GM12892 (cell line): ENCODE data around the gene DNM3.

Source experiments
- DNase-seq: peaks from one replicate; pipeline ENCODE4 v3.0.0; 2011; ENCODE audit not compliant: insufficient read length
- FAIRE-seq: peaks from 2 replicates; lab custom pipeline; 2011; peaks lifted over from hg19 to GRCh38; lab: Jason Lieb, UNC
- POLR2A ChIP-seq: IDR thresholded peaks from 2 replicates; pipeline ENCODE4 v1.6.1; 2011; ENCODE audit warnings: low read depth, low read length, control low read depth
- POLR2AphosphoS5 ChIP-seq: IDR thresholded peaks from 2 replicates; pipeline ENCODE4 v1.6.1; 2011; ENCODE audit warnings: low read depth, low read length, control low read depth
- TAF1 ChIP-seq: IDR thresholded peaks from 2 replicates; pipeline ENCODE4 v1.6.1; 2011; ENCODE audit warnings: low read depth, mild to moderate bottlenecking, control low read depth, low read length, borderline replicate concordance

Gene DNM3

GRCh38 chr1:172308577-172308976 lies 467.3 kb downstream of the DNM3 start:
- no peak for DNase-seq
- TF ChIP-seq TAF1, result no peak
- TF ChIP-seq POLR2A, result no peak
- no peak for TF ChIP-seq POLR2AphosphoS5
- FAIRE-seq, result no peak

GRCh38 chr1:172320733-172321132 lies 479.4 kb downstream of the DNM3 start:
- TF ChIP-seq POLR2A (no peak), POLR2AphosphoS5 (no peak), TAF1 (no peak)
- FAIRE-seq (no peak), DNase-seq (no peak)

GRCh38 chr1:172321451-172321850 lies 480.2 kb downstream of the DNM3 start:
- FAIRE-seq, result no peak
- TF ChIP-seq POLR2A (no peak), POLR2AphosphoS5 (no peak), TAF1 (no peak)

GRCh38 chr1:172322219-172323061 lies 481.1 kb downstream of the DNM3 start:
- FAIRE-seq (no peak), DNase-seq (no peak)
- no peak for TF ChIP-seq POLR2A
- no peak for TF ChIP-seq POLR2AphosphoS5
- no peak for TF ChIP-seq TAF1

More at GRCh38 chr1:172321451-172321850, 480.2 kb downstream of the DNM3 start:
- no peak for DNase-seq

GRCh38 chr1:172323686-172324085 lies 482.4 kb downstream of the DNM3 start:
- DNase-seq (no peak), FAIRE-seq (no peak)
- no peak for TF ChIP-seq POLR2AphosphoS5
- no peak for TF ChIP-seq TAF1
- TF ChIP-seq POLR2A, result no peak

GRCh38 chr1:172324086-172324485 lies 482.8 kb downstream of the DNM3 start:
- no peak for TF ChIP-seq POLR2A
- no peak for TF ChIP-seq POLR2AphosphoS5
- TF ChIP-seq TAF1, result no peak
- FAIRE-seq (no peak), DNase-seq (no peak)

GRCh38 chr1:172324761-172325160 lies 483.5 kb downstream of the DNM3 start:
- no peak for TF ChIP-seq POLR2AphosphoS5
- TF ChIP-seq POLR2A, result no peak
- TF ChIP-seq TAF1, result no peak
- no peak for FAIRE-seq
- DNase-seq, result no peak

GRCh38 chr1:172325531-172325930 lies 484.2 kb downstream of the DNM3 start:
- no peak for DNase-seq
- TF ChIP-seq TAF1 (no peak), POLR2AphosphoS5 (no peak), POLR2A (no peak)
- FAIRE-seq, result no peak

GRCh38 chr1:172326136-172326535 lies 484.8 kb downstream of the DNM3 start:
- DNase-seq, result no peak
- FAIRE-seq, result peak; percentile 63
- no peak for TF ChIP-seq POLR2A

GRCh38 chr1:172328266-172328665 lies 487.0 kb downstream of the DNM3 start:
- no peak for DNase-seq
- FAIRE-seq, result no peak
- TF ChIP-seq POLR2A (no peak), TAF1 (no peak), POLR2AphosphoS5 (no peak)

- TF ChIP-seq POLR2A (no peak), POLR2AphosphoS5 (no peak), TAF1 (no peak)
- DNase-seq, result no peak
- no peak for FAIRE-seq
Observed at GRCh38 chr1:172332230-172332629, 490.9 kb downstream of the DNM3 start.

- TF ChIP-seq POLR2AphosphoS5, result no peak
- no peak for TF ChIP-seq TAF1
- TF ChIP-seq POLR2A, result no peak
- DNase-seq (no peak), FAIRE-seq (no peak)
Observed at GRCh38 chr1:172335377-172335776, 494.1 kb downstream of the DNM3 start.

- DNase-seq (no peak), FAIRE-seq (peak; percentile 53)
- TF ChIP-seq POLR2A (no peak), POLR2AphosphoS5 (no peak), TAF1 (no peak)
Observed at GRCh38 chr1:172338295-172338735, 497.0 kb downstream of the DNM3 start.
